Ectodermal cell (in vitro differentiated cells): ENCODE results near the gene YEATS2.

Source experiments
- H3K27ac ChIP-seq: 2 replicates; pipeline ENCODE4 v1.7.0; 2013; ENCODE audit warnings: mild to moderate bottlenecking, low read depth, low read length; ENCODE audit not compliant: insufficient read depth, poor library complexity, severe bottlenecking
- H3K27me3 ChIP-seq: 2 replicates; pipeline ENCODE4 v1.7.0; 2013; ENCODE audit warnings: mild to moderate bottlenecking, low read length; ENCODE audit not compliant: insufficient read depth, control insufficient read depth, poor library complexity, severe bottlenecking
- H3K36me3 ChIP-seq: one replicate; pipeline ENCODE4 v1.7.0; 2013; ENCODE audit warnings: low read length; ENCODE audit not compliant: control insufficient read depth, insufficient read depth
- H3K4me1 ChIP-seq: one replicate; pipeline ENCODE4 v1.7.0; 2013; ENCODE audit warnings: low read length; ENCODE audit not compliant: control insufficient read depth, insufficient read depth
- H3K4me3 ChIP-seq: 2 replicates; pipeline ENCODE4 v1.7.0; 2013; ENCODE audit warnings: low read depth, low read length, control low read depth; ENCODE audit not compliant: insufficient read depth
- H3K9me3 ChIP-seq: 2 replicates; pipeline ENCODE4 v1.7.0; 2013; ENCODE audit warnings: mild to moderate bottlenecking, low read length, moderate library complexity; ENCODE audit not compliant: control insufficient read depth
- WGBS, 2 experiments: methylation state at CpG; one replicate each; pipeline ENCODE4 v1.1.7; 2013; ENCODE audit warnings: missing lambda C conversion rate in 2 of 2; 5-methylcytosine and 5-hydroxymethylcytosine counted together

The YEATS2 gene

GRCh38 chr3:183818041-183818620 is 120.5 kb downstream of the YEATS2 start:
- H3K4me1 ChIP-seq: peaks cover 7% of the 10 kb centered on the region
- no peaks in the 10 kb centered on the region for H3K36me3 ChIP-seq
- H3K27ac ChIP-seq: no peak overlapping the region
- 92 to 96% methylated on average over 14 of the region's 14 CpGs for WGBS, 2 experiments
- H3K27me3 ChIP-seq: no peaks in the 10 kb centered on the region
- H3K4me3 ChIP-seq: no peak overlapping the region
- no peaks in the 10 kb centered on the region for H3K9me3 ChIP-seq

- peaks cover 5% of the 10 kb centered on the region for H3K27me3 ChIP-seq
- H3K27ac ChIP-seq: no peak overlapping the region
- no peak overlapping the region for H3K4me3 ChIP-seq
- no peaks in the 10 kb centered on the region for H3K9me3 ChIP-seq
- peaks cover 10% of the 10 kb centered on the region for H3K4me1 ChIP-seq
- 92 to 94% methylated on average over 24 of the region's 25 CpGs for WGBS, 2 experiments
- H3K36me3 ChIP-seq: no peaks in the 10 kb centered on the region
Measured at GRCh38 chr3:183818706-183819624, 121.4 kb downstream of the YEATS2 start.

- H3K9me3 ChIP-seq: no peaks in the 10 kb centered on the region
- H3K27ac ChIP-seq: no peak overlapping the region
- no peak overlapping the region for H3K4me3 ChIP-seq
- H3K27me3 ChIP-seq: peaks cover 13% of the 10 kb centered on the region
- no peaks in the 10 kb centered on the region for H3K36me3 ChIP-seq
- WGBS, 2 experiments: 92% methylated on average over 6 of the region's 6 CpGs
- H3K4me1 ChIP-seq: peaks cover 12% of the 10 kb centered on the region
Measured at GRCh38 chr3:183819831-183820230, 122.2 kb downstream of the YEATS2 start.

- Histone ChIP-seq H3K4me3 (no peak overlapping the region), H3K27ac (peak overlapping the region; percentile 44), H3K36me3 (no peaks in the 10 kb centered on the region), H3K4me1 (peaks cover 12% of the 10 kb centered on the region), H3K27me3 (peaks cover 13% of the 10 kb centered on the region), H3K9me3 (no peaks in the 10 kb centered on the region)
- WGBS, 2 experiments: 36 to 42% methylated on average over 13 of the region's 13 CpGs
Measured at GRCh38 chr3:183822631-183823030, 125.0 kb downstream of the YEATS2 start.

GRCh38 chr3:183823963-183824362 is 126.4 kb downstream of the YEATS2 start:
- Histone ChIP-seq H3K9me3 (no peaks in the 10 kb centered on the region), H3K27me3 (peaks cover 13% of the 10 kb centered on the region), H3K4me3 (no peak overlapping the region), H3K36me3 (no peaks in the 10 kb centered on the region), H3K4me1 (peaks cover 12% of the 10 kb centered on the region), H3K27ac (no peak overlapping the region)
- WGBS, 2 experiments: 83 to 85% methylated on average over 4 to 5 of the region's 5 CpGs

GRCh38 chr3:183824761-183825455 is 127.3 kb downstream of the YEATS2 start:
- peaks cover 12% of the 10 kb centered on the region for H3K4me1 ChIP-seq
- peak overlapping the region; percentile 51 for H3K4me3 ChIP-seq
- no peaks in the 10 kb centered on the region for H3K9me3 ChIP-seq
- H3K27me3 ChIP-seq: peaks cover 13% of the 10 kb centered on the region
- no peak overlapping the region for H3K27ac ChIP-seq
- WGBS, 2 experiments: 1% methylated on average over 88 of the region's 88 CpGs
- no peaks in the 10 kb centered on the region for H3K36me3 ChIP-seq

GRCh38 chr3:183825456-183826161 is 128.0 kb downstream of the YEATS2 start, which contains the start of gene MAP6D1:
Gene MAP6D1, minus strand, starts transcription at chr3:183825577. Its CDS starts 30 bp downstream, at chr3:183825547.
- peaks cover 13% of the 10 kb centered on the region for H3K27me3 ChIP-seq
- 8% methylated on average over 69 of the region's 69 CpGs for WGBS, 2 experiments
- peak within 1 kb of the TSS; percentile 50 for H3K27ac ChIP-seq
- H3K4me3 ChIP-seq: peak within 1 kb of the TSS; percentile 51
- H3K9me3 ChIP-seq: no peaks in the 10 kb centered on the region
- H3K4me1 ChIP-seq: peaks cover 12% of the 10 kb centered on the region
- no peaks in the 10 kb centered on the region for H3K36me3 ChIP-seq

GRCh38 chr3:183826448-183827250 is 129.1 kb downstream of the YEATS2 start:
- H3K9me3 ChIP-seq: no peaks in the 10 kb centered on the region
- no peak overlapping the region for H3K4me3 ChIP-seq
- peaks cover 12% of the 10 kb centered on the region for H3K4me1 ChIP-seq
- 92% methylated on average over 14 of the region's 14 CpGs for WGBS, 2 experiments
- no peak overlapping the region for H3K27ac ChIP-seq
- H3K27me3 ChIP-seq: peaks cover 13% of the 10 kb centered on the region
- no peaks in the 10 kb centered on the region for H3K36me3 ChIP-seq

- Histone ChIP-seq H3K4me1 (peaks cover 5% of the 10 kb centered on the region), H3K27ac (no peak overlapping the region), H3K4me3 (no peak overlapping the region), H3K27me3 (peaks cover 13% of the 10 kb centered on the region), H3K9me3 (no peaks in the 10 kb centered on the region), H3K36me3 (peaks cover 9% of the 10 kb centered on the region)
- 93 to 95% methylated on average over 14 of the region's 14 CpGs for WGBS, 2 experiments
Measured at GRCh38 chr3:183827809-183828537, 130.4 kb downstream of the YEATS2 start.
